ENCODE results near the gene ZBTB46.

DNA sequence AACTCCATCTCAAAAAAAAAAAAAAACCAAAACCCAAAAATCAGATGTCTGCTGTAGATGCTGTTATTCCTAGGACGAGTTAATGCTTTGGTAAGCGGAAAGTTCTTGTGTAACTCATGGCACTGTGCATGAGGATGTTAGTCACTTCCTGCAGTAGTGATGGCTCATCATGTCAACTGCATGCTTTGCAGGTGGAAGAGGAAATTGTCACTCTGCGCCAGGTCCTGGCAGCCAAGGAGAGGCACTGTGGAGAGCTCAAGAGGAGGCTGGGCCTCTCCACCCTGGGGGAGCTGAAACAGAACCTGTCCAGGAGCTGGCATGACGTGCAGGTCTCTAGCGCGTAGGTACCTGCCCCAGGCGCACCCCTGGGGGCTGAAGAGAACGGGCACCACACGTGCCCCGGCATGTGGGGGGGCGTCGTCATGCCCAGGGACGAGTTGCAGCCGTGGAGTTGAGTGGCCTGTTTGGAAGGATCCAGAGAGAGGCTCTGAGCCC, 42.5 kb upstream of the ZBTB46 start:
- TF ChIP-seq CTCF (IDR thresholded peaks at IDR 0.05 in 8 of 11, conservative IDR thresholded peaks at IDR 0.05 in 3 of 11) (no peak), POLR2A (IDR thresholded peaks at IDR 0.05) (no peak), POLR2AphosphoS5 (IDR thresholded peaks at IDR 0.05) (peak; percentile 84 to 98 (median 85))

Measured in spleen (tissue), 7 donors.